ENCODE data around the gene NFATC1.

Gene NFATC1

GRCh38 chr18:79393181-79393634 is 2.5 kb upstream of the NFATC1 start:
- DNase-seq: peak; percentile 55

- peak; percentile 91 for DNase-seq
Observed at GRCh38 chr18:79393635-79394533, 1.8 kb upstream of the NFATC1 start.

GRCh38 chr18:79394534-79395307 is 1.0 kb upstream of the NFATC1 start:
- peak; percentile 78 for DNase-seq

GRCh38 chr18:79395308-79395640 is 456 bp upstream of the NFATC1 start:
- peak; percentile 68 for DNase-seq

- DNase-seq: peak; percentile 72
Observed at GRCh38 chr18:79396431-79397246, 909 bp downstream of the NFATC1 start.

- DNase-seq: no peak
Observed at GRCh38 chr18:79397247-79397829, 1.6 kb downstream of the NFATC1 start.

GRCh38 chr18:79397830-79398761 is 2.4 kb downstream of the NFATC1 start:
- DNase-seq: no peak

- DNase-seq: no peak
Observed at GRCh38 chr18:79399275-79400081, 3.7 kb downstream of the NFATC1 start.

- peak; percentile 76 for DNase-seq
Observed at GRCh38 chr18:79400091-79400590, 4.4 kb downstream of the NFATC1 start.

- DNase-seq: no peak
Observed at GRCh38 chr18:79400591-79401381, 5.1 kb downstream of the NFATC1 start.

GRCh38 chr18:79401494-79402208 is 5.9 kb downstream of the NFATC1 start:
- DNase-seq: no peak

GRCh38 chr18:79402209-79402576 is 6.5 kb downstream of the NFATC1 start:
- no peak for DNase-seq

GRCh38 chr18:79402977-79403722 is 7.4 kb downstream of the NFATC1 start:
- DNase-seq: peak; percentile 72

GRCh38 chr18:79403723-79404566 is 8.2 kb downstream of the NFATC1 start:
- no peak for DNase-seq

GRCh38 chr18:79404567-79404910 is 8.8 kb downstream of the NFATC1 start:
- no peak for DNase-seq

GRCh38 chr18:79405019-79405780 is 9.5 kb downstream of the NFATC1 start:
- no peak for DNase-seq
